ENCODE measurements around the gene LEFTY1. TPM values are rescaled to one million over a fixed set of nuclear protein-coding genes. Genes with fewer than 3 reads are reported as not detected.

LEFTY1 gene
- total and polyA plus RNA-seq, 8 donors, result 4.1 to 146 (median 47.6) TPM

GRCh38 chr1:225848030-225848955 lies 40.7 kb downstream of the LEFTY1 start:
- Histone ChIP-seq H3K4me1 (peaks cover 6 to 26% (median 13%) of the 10 kb centered on the region in 3 donors), H3K9me3 (no peaks in the 10 kb centered on the region), H3K36me3 (peaks cover 0 to 51% (median 36%) of the 10 kb centered on the region in 3 donors), H3K27me3 (no peaks in the 10 kb centered on the region), H3K4me3 (no peak overlapping the region), H3K27ac (peak overlapping the region in 3 of 4 donors; percentile 12 to 54 (median 28))
- FAIRE-seq, result no peak
- intact Hi-C loops (cut with DNase I), result no loop called here
- WGBS, 2 donors, result 67 to 72% methylated on average over 16 of the region's 16 CpGs
- peak in 1 of 6 donors; percentile 54 for DNase-seq
- no peak for ATAC-seq
- TF ChIP-seq, protein P1, sequence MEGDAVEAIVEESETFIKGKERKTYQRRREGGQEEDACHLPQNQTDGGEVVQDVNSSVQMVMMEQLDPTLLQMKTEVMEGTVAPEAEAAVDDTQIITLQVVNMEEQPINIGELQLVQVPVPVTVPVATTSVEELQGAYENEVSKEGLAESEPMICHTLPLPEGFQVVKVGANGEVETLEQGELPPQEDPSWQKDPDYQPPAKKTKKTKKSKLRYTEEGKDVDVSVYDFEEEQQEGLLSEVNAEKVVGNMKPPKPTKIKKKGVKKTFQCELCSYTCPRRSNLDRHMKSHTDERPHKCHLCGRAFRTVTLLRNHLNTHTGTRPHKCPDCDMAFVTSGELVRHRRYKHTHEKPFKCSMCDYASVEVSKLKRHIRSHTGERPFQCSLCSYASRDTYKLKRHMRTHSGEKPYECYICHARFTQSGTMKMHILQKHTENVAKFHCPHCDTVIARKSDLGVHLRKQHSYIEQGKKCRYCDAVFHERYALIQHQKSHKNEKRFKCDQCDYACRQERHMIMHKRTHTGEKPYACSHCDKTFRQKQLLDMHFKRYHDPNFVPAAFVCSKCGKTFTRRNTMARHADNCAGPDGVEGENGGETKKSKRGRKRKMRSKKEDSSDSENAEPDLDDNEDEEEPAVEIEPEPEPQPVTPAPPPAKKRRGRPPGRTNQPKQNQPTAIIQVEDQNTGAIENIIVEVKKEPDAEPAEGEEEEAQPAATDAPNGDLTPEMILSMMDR (IDR thresholded peaks at IDR 0.05), result no peak

DNA sequence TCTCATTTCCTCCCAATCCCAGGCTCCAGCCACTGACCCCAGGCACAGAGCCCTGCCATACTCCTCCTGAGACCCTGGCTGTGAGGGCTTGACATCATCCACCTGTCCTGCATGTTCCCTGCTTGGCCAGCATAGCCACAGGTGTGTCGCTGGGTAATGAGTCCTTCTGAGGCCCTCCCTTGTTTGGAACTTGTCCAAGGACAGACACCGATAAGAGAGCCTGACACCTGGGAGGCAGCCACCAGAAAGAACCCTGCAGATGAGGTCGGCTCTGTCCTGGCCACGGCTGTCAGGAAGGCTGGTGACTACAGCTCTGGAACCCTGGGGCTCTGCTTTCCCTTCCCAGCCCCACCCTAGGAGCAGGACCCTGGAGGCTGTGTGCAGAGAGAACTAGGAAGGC lies 41.3 kb downstream of the LEFTY1 start:
- H3K4me1 ChIP-seq, result peaks cover 6 to 26% (median 13%) of the 10 kb centered on the region in 3 donors
- intact Hi-C loops (cut with DNase I), result no loop called here
- TF ChIP-seq, protein P1 (IDR thresholded peaks at IDR 0.05), result no peak
- H3K4me3 ChIP-seq, result no peak overlapping the region
- ATAC-seq (peak; percentile 76 to 77 (median 76)), DNase-seq (peak in 5 of 6 donors; percentile 78 to 86 (median 85)), FAIRE-seq (no peak)
- H3K27me3 ChIP-seq, result no peaks in the 10 kb centered on the region
- peaks cover 0 to 52% (median 31%) of the 10 kb centered on the region in 3 donors for H3K36me3 ChIP-seq
- no peaks in the 10 kb centered on the region for H3K9me3 ChIP-seq
- peak overlapping the region in 3 of 4 donors; percentile 28 to 54 (median 44) for H3K27ac ChIP-seq
- 4 to 6% methylated on average over 4 of the region's 4 CpGs for WGBS, 2 donors

DNA sequence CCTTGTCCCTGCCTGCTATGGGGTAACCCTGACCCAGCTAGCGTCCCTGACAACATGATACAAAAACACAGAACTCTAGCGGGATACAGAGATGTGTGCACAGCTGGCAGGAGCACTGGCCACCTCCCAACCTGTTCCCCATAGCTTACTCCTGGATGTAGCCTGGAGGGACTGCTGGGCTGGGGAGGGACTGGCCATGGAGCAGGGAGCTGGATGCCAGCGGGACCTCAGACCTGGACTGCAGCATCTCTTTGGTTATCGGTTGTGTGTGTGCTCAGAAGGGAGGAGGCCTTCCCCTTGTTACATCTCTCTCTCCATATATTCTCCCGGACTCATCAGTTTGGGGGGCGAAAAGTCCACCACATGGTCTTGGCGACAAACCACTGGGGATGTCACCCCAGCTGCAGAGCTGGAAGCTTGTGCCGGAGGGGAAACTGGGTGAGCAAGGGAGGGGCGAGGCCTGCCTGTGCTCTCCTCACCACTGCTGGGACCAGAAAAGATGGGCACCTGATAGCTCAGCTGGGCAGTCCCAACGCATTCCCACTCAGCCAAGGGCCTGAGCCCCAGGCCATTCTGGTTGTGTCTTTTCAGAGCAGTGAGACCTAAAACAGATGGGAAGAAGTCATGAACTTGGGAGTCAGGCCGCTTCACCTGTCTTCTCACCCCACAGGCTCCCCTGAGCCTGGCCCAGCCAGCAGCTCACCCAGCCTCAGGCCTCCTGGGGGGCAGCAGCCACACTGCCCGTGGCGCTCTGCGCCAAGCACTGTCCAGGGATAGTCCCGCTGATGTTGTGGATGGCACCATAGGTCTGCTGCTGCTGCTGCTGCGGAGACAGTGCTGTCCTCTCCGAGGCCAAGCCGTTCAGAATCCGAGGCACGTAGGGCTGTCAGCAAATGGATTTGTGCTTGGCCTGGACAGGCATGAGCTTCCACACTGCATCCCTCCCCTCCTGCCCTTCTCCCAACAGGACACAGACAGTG lies 42.3 kb downstream of the LEFTY1 start:
- DNase-seq (peak in 2 of 6 donors; percentile 43 to 64), FAIRE-seq (no peak), ATAC-seq (peak in 1 of 4 donors; percentile 3)
- H3K27me3 ChIP-seq, result no peaks in the 10 kb centered on the region
- intact Hi-C loops (cut with DNase I), result no loop called here
- no peak overlapping the region for H3K4me3 ChIP-seq
- WGBS, 2 donors, result 67 to 72% methylated on average over 19 to 20 of the region's 20 CpGs
- TF ChIP-seq, protein P1 (IDR thresholded peaks at IDR 0.05), result no peak
- peaks cover 0 to 53% (median 36%) of the 10 kb centered on the region in 3 donors for H3K36me3 ChIP-seq
- peaks cover 6 to 18% (median 12%) of the 10 kb centered on the region in 3 donors for H3K4me1 ChIP-seq
- H3K9me3 ChIP-seq, result no peaks in the 10 kb centered on the region
- peak overlapping the region in 3 of 4 donors; percentile 17 to 54 (median 44) for H3K27ac ChIP-seq

GRCh38 chr1:225845571-225846259 lies 43.2 kb downstream of the LEFTY1 start:
- peaks cover 6 to 16% (median 9%) of the 10 kb centered on the region in 3 donors for H3K4me1 ChIP-seq
- FAIRE-seq, result no peak
- peak overlapping the region in 1 of 4 donors; percentile 16 for H3K27ac ChIP-seq
- intact Hi-C loops (cut with DNase I), result no loop called here
- TF ChIP-seq, protein P1 (IDR thresholded peaks at IDR 0.05), result peak; percentile 29 to 46 (median 37)
- no peak overlapping the region for H3K4me3 ChIP-seq
- peaks cover 0 to 48% (median 29%) of the 10 kb centered on the region in 3 donors for H3K36me3 ChIP-seq
- no peaks in the 10 kb centered on the region for H3K27me3 ChIP-seq
- DNase-seq, result peak; percentile 76 to 86 (median 78)
- WGBS, 2 donors, result 50 to 51% methylated on average over 13 of the region's 13 CpGs
- no peaks in the 10 kb centered on the region for H3K9me3 ChIP-seq
- ATAC-seq, result peak; percentile 44 to 74 (median 68)

Measured in pancreas (tissue), 10 donors.